Muscle layer of duodenum (tissue), 2 donors: Measurements from ENCODE around the gene NRIP2.
"Not testable (repeated sequence)": the region's sequence is repeated elsewhere in the genome, so short reads cannot be mapped to it uniquely, and the experiment has no call there.

Experiments used
- H3K27ac ChIP-seq: one replicate; pipeline ENCODE4 v1.7.0; 2013; ENCODE audit warnings: mild to moderate bottlenecking, low read length
- H3K27me3 ChIP-seq: one replicate; pipeline ENCODE4 v1.7.0; 2013; ENCODE audit warnings: low read depth, mild to moderate bottlenecking, control low read depth, low read length
- H3K36me3 ChIP-seq, 2 donors: one replicate each; pipeline ENCODE4 v1.7.0; 2013; ENCODE audit warnings: low read length in 2 of 2, control low read depth in 1 of 2, mild to moderate bottlenecking in 1 of 2; ENCODE audit not compliant: insufficient read depth in 2 of 2, control insufficient read depth in 1 of 2
- H3K4me1 ChIP-seq, 2 donors: one replicate each; pipeline ENCODE4 v1.7.0; 2013; ENCODE audit warnings: low read length in 2 of 2, mild to moderate bottlenecking in 2 of 2, control low read depth in 1 of 2, moderate library complexity in 1 of 2; ENCODE audit not compliant: insufficient read depth in 2 of 2, control insufficient read depth in 1 of 2
- H3K4me3 ChIP-seq, 2 donors: one replicate each; pipeline ENCODE4 v1.7.0; 2013; ENCODE audit warnings: low read length in 2 of 2, low read depth in 1 of 2, mild to moderate bottlenecking in 1 of 2
- H3K9me3 ChIP-seq, 2 donors: one replicate each; pipeline ENCODE4 v1.7.0; 2013; ENCODE audit warnings: low read length in 2 of 2, control low read depth in 1 of 2, mild to moderate bottlenecking in 1 of 2; ENCODE audit not compliant: control insufficient read depth in 1 of 2
- donor health status: healthy.

NRIP2 gene, protein sequence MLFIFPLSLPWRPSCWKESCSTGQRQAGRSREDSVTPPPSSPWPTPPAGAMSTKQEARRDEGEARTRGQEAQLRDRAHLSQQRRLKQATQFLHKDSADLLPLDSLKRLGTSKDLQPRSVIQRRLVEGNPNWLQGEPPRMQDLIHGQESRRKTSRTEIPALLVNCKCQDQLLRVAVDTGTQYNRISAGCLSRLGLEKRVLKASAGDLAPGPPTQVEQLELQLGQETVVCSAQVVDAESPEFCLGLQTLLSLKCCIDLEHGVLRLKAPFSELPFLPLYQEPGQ

GRCh38 chr12:2834581-2835491, at the start of gene NRIP2:
Gene NRIP2 (minus strand): TSS chr12:2835035. CDS start chr12:2834983, 52 bp downstream.
- H3K27ac ChIP-seq, result no peak within 1 kb of the TSS
- peak within 1 kb of the TSS; percentile 30 to 49 for H3K4me3 ChIP-seq
- no peaks in the 10 kb centered on the region for H3K9me3 ChIP-seq
- peaks cover 0 to 15% of the 10 kb centered on the region in 2 donors for H3K4me1 ChIP-seq
- peaks cover 15 to 17% of the 10 kb centered on the region in 2 donors for H3K36me3 ChIP-seq
- H3K27me3 ChIP-seq, result no peaks in the 10 kb centered on the region

DNA sequence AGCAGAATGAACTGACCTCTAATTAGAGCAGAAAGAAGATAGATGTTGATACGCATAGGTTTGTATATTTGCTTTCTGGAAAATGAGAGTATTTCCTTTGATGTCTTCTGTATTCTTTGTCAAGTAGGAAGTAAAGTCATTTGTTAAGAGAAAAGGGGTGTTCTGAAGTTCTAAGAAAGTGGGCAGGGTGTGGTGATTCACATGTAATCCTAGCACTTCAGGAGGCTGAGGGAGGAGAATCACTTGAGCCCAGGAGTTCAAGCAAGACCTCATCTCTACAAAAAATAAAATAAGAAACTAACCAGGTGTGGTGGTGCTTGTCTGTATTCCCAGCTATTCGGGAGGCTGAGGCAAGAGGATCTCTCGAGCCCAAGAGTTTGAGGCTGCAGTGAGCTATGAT, 45.0 kb upstream of the NRIP2 start:
- Histone ChIP-seq H3K27ac (no peak overlapping the region), H3K9me3 (no peaks in the 10 kb centered on the region), H3K4me1 (peaks cover 7 to 15% of the 10 kb centered on the region in 2 donors), H3K36me3 (no peaks in the 10 kb centered on the region), H3K4me3 (no peak overlapping the region), H3K27me3 (no peaks in the 10 kb centered on the region)

GRCh38 chr12:2877953-2878732, 43.3 kb upstream of the NRIP2 start:
- H3K9me3 ChIP-seq, result no peaks in the 10 kb centered on the region
- peak overlapping the region; percentile 99 for H3K27ac ChIP-seq
- peak overlapping the region; percentile 94 to 97 for H3K4me3 ChIP-seq
- no peaks in the 10 kb centered on the region for H3K36me3 ChIP-seq
- peaks cover 7 to 15% of the 10 kb centered on the region in 2 donors for H3K4me1 ChIP-seq
- H3K27me3 ChIP-seq, result no peaks in the 10 kb centered on the region

GRCh38 chr12:2877047-2877952, 42.5 kb upstream of the NRIP2 start, which contains the start of the genes FOXM1 and RHNO1:
Gene FOXM1 (minus strand): TSS chr12:2877174. CDS start chr12:2874478, 2,696 bp downstream.
Gene RHNO1 (plus strand): TSS chr12:2877223. CDS start chr12:2885367, 8,144 bp downstream.
- peak within 1 kb of the TSS; percentile 94 to 97 for H3K4me3 ChIP-seq
- peaks cover 7 to 15% of the 10 kb centered on the region in 2 donors for H3K4me1 ChIP-seq
- H3K27me3 ChIP-seq, result no peaks in the 10 kb centered on the region
- H3K9me3 ChIP-seq, result no peaks in the 10 kb centered on the region
- peak within 1 kb of the TSS; percentile 99 for H3K27ac ChIP-seq
- H3K36me3 ChIP-seq, result no peaks in the 10 kb centered on the region

- H3K4me1 ChIP-seq, result peaks cover 7 to 15% of the 10 kb centered on the region in 2 donors
- H3K4me3 ChIP-seq, result peak overlapping the region; percentile 94 to 97
- H3K9me3 ChIP-seq, result no peaks in the 10 kb centered on the region
- H3K27ac ChIP-seq, result no peak overlapping the region
- no peaks in the 10 kb centered on the region for H3K27me3 ChIP-seq
- no peaks in the 10 kb centered on the region for H3K36me3 ChIP-seq
These were observed 41.7 kb upstream of the NRIP2 start for GRCh38 chr12:2876431-2877046.

DNA sequence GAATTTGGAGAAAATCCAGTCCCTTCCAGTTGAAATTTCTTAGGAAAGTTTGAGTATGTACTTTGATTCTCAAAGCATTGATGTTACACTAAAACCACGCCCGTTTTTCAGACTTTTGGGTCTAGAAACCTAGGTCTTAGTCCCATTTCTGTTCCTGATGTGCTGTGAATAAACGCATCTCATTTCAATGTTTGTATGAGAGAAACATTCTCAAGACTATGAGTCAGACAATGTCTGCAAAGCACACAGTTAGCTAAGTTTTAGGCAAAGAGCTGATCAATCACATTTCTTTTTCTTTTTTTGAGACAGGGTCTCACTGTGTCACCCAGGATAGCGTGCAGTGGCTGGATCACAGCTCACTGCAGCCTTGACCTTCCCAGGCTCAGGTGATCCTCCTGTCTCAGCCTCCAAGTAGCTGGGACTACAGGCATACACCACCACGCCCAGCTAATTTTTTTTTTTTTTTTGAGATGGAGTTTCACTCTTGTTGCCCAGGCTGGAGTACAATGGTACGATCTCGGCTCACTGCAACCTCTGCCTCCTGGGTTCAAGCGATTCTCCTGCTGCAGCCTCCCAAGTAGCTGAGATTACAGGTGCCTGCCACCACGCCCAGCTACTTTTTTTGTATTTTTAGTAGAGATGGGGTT, 34.3 kb upstream of the NRIP2 start:
- not testable (repeated sequence) for H3K27me3 ChIP-seq, H3K4me1 ChIP-seq, H3K9me3 ChIP-seq, H3K4me3 ChIP-seq, H3K36me3 ChIP-seq, H3K27ac ChIP-seq

- no peak overlapping the region for H3K4me3 ChIP-seq
- H3K27me3 ChIP-seq, result no peaks in the 10 kb centered on the region
- H3K4me1 ChIP-seq, result no peaks in the 10 kb centered on the region
- H3K27ac ChIP-seq, result no peak overlapping the region
- H3K36me3 ChIP-seq, result no peaks in the 10 kb centered on the region
- H3K9me3 ChIP-seq, result no peaks in the 10 kb centered on the region
These were observed 29.4 kb upstream of the NRIP2 start for GRCh38 chr12:2864198-2864597.

DNA sequence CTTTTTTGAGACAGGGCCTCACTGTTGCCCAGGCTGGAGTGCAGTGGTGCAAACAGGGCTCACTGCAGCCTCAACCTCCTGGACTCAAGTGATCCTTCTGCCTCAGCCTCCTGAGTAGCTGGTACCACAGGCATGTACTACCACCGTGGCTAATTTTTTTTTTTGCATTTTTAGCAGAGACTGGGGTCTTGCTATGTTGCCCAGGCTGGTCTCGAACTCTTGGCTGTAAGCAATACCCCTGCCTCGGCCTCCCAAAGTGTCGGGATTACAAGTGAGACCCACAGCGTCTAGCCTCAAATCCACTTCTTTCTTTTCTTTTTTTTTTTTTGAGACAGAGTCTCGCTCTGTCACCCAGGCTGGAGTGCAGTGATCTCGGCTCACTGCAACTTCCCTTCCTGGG, 28.6 kb upstream of the NRIP2 start:
- not testable (repeated sequence) for H3K9me3 ChIP-seq, H3K27ac ChIP-seq, H3K27me3 ChIP-seq, H3K36me3 ChIP-seq, H3K4me1 ChIP-seq, H3K4me3 ChIP-seq

DNA sequence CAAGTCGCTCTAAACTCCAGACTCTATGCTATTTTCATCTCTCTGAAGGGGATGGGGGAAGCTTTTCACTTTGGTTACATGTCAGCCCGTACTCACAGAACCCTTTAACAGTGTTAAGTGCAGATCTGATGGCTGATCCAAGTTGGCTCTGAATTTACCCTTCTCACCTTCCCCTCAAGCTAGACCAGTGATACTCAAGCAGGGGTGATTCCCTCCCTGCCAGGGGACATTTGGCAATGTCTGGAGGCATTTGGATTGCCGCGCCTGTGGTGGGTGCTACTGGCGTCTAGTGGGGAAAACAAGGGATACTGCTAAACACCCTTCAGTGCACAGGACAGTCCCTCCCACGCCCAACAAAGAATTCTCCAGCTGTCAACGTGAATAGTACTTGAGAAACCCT, 28.0 kb upstream of the NRIP2 start:
- no peaks in the 10 kb centered on the region for H3K4me1 ChIP-seq
- H3K4me3 ChIP-seq, result no peak overlapping the region
- no peak overlapping the region for H3K27ac ChIP-seq
- no peaks in the 10 kb centered on the region for H3K9me3 ChIP-seq
- H3K36me3 ChIP-seq, result no peaks in the 10 kb centered on the region
- H3K27me3 ChIP-seq, result no peaks in the 10 kb centered on the region

DNA sequence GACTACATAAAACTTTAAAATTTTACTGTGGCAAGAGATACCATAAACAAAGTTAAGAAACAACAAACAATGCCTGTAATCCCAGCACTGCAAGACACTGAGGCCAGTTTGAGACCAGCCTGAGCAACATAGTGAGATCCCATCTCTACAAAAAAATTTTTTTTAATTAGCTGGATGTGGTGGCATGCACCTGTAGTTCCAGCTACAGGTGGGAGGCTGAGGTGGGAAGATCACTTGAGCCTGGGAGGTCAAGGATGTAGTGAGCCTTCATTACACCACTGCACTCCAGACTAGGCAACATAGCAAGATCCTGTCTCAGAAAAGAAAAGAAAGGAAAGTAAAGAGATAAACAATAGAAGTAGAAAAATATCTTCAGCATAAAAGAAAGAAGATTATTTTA, 25.3 kb upstream of the NRIP2 start:
- Histone ChIP-seq H3K36me3 (no peaks in the 10 kb centered on the region), H3K4me1 (no peaks in the 10 kb centered on the region), H3K27ac (no peak overlapping the region), H3K9me3 (no peaks in the 10 kb centered on the region), H3K4me3 (no peak overlapping the region), H3K27me3 (no peaks in the 10 kb centered on the region)
